ENCODE data around the gene TENM3.
"Not testable (repeated sequence)": the region's sequence is repeated elsewhere in the genome, so short reads cannot be mapped to it uniquely, and the experiment has no call there.

Gene TENM3

DNA sequence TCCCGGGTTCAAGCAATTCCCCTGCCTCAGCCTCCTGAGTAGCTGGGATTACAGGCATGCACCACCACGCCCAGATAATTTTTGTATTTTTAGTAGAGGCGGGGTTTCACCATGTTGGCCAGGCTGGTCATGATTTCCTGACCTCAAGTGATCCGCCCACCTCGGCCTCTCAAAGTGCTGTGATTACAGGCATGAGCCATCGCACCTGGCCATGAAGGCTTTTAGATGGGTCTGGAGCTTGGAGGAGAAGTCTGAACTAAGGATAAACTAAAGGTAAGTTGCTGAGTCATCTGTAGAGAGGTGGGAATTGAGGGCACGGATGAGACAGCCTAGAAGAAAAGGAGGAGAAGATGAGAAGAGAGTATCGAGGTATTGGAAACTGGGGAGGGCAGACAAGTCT is at the start of gene TENM3:
Gene TENM3 (plus strand): TSS at position 199 of the 400 bp plus-strand sequence. CDS start 80,619 bp downstream, outside the sequence.
- H3K27ac ChIP-seq: not testable (repeated sequence)

DNA sequence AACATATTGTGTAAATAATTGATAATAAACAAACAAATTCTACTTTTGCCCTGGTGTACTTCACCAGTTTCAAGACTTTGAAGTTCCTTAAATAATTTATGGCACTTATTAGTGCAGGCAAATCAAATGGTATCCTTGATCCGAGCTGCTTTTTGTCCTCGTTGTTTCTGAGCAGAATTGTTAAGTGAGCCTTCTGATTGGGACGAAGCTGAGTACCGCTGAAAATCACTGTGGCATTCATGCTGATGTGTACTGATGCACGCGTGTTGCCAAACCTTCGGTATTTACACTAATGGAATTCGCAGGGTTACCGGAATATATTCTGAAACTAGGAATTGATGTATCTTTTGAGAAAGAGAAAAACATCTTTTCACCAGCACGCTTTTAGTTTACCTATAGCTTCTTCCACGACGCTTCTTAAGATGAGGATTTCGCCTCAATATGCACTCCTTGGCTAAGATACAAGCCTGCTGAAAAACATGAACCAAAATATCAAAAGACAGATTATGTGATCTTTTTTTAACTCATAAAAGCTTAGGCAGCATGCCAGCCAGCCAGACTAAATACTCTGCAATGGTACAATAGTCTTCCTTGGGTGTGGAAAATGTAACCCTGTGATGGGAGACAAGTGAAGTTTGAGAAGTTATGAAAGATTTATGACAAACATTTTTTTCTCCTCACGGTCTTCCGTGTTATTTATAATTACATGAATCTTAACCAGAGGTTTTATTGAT is 48.9 kb upstream of the TENM3 start:
- no peak for TF ChIP-seq ZFX (IDR thresholded peaks at IDR 0.05; ENCODE audit: borderline replicate concordance)
- TF ChIP-seq, protein P1, sequence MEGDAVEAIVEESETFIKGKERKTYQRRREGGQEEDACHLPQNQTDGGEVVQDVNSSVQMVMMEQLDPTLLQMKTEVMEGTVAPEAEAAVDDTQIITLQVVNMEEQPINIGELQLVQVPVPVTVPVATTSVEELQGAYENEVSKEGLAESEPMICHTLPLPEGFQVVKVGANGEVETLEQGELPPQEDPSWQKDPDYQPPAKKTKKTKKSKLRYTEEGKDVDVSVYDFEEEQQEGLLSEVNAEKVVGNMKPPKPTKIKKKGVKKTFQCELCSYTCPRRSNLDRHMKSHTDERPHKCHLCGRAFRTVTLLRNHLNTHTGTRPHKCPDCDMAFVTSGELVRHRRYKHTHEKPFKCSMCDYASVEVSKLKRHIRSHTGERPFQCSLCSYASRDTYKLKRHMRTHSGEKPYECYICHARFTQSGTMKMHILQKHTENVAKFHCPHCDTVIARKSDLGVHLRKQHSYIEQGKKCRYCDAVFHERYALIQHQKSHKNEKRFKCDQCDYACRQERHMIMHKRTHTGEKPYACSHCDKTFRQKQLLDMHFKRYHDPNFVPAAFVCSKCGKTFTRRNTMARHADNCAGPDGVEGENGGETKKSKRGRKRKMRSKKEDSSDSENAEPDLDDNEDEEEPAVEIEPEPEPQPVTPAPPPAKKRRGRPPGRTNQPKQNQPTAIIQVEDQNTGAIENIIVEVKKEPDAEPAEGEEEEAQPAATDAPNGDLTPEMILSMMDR (IDR thresholded peaks at IDR 0.05): no peak
- H3K27ac ChIP-seq: no peak overlapping the region

DNA sequence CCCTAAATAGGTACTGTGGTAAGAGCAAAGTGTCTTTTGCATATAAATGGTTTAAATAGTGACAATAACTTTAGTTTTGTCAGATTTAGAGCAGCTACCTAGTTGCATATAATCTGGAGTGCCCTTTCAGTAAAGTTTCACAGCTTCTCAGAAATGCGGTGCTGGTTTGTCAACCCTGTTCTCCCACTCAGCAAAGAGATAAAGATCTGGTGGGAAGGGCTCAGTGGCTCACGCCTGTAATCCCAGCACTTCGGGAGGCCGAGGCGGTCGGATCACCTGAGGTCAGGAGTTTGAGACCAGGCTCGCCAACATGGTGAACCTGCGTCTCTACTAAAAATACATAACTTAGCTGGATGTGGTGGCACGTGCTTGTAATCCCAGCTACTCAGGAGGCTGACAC is 45.6 kb upstream of the TENM3 start:
- no peak overlapping the region for H3K27ac ChIP-seq
- TF ChIP-seq, protein P1 (IDR thresholded peaks at IDR 0.05): no peak
- TF ChIP-seq ZFX (IDR thresholded peaks at IDR 0.05; ENCODE audit: borderline replicate concordance): no peak

DNA sequence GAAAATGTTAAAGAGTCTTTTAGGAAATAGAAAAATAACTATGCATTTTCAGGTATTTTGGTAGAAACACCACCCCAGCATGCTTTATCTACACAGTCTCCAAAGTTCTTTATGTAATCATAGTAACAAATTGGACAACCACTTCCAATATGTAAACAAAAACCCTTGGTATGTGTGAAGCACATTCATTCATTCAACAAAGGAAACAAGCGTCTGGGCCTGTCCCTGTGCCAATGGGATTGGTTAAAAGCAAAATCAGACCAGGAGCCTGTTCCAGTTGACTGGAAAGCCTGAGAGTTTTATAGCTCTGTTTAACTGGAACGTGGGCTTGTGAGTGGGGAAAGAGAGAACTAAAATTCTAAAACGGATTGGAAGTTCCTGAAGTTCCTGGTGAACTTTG is 41.3 kb upstream of the TENM3 start:
- TF ChIP-seq, protein P1 (IDR thresholded peaks at IDR 0.05): no peak
- no peak for TF ChIP-seq ZFX (IDR thresholded peaks at IDR 0.05; ENCODE audit: borderline replicate concordance)
- H3K27ac ChIP-seq: no peak overlapping the region

DNA sequence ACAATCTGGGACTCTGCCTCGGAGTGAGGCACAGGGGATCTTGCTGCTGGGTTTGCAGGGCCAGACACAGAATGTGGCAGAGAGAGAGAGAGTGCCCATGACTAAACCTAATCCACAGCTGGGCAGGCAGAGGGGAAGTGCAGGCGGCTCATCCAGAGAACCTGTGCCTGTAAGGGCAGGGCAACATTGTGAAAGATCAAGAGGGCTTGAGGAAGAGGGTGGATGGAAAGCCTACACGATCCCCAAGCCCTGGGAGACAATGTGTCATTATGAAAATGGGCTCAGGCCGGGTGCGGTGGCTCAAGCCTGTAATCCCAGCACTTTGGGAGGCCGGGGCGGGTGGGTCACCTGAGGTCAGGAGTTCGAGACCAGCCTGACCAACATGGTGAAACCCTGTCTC is 40.6 kb upstream of the TENM3 start:
- TF ChIP-seq, protein P1 (IDR thresholded peaks at IDR 0.05): no peak
- no peak for TF ChIP-seq ZFX (IDR thresholded peaks at IDR 0.05; ENCODE audit: borderline replicate concordance)
- no peak overlapping the region for H3K27ac ChIP-seq

DNA sequence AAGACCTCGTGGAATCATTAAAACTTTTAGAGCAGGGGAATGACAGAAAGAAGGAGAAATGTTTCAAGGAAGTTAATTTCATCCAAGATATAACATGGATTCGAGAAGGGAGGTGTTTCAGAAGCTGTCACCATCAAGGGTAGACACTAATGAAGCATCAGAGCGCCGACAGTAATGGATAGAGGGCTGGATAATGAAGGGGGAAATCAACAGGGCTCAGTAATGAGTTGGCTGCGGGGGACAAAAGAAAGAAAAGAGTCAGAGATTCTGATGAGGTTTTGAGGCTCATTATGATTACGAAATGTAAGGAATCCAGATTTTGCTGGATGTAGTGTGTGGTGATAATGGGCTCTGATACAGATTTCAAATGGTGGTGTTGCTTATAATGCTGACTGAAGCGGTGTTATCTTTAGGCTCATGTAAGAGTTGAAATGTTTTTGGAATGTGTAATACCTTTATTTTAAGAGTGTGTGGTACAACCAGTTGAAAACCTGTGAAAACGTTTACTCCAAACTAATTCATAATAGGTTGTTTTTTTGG is 39.3 kb upstream of the TENM3 start:
- TF ChIP-seq, protein P1 (IDR thresholded peaks at IDR 0.05): no peak
- no peak for TF ChIP-seq ZFX (IDR thresholded peaks at IDR 0.05; ENCODE audit: borderline replicate concordance)
- H3K27ac ChIP-seq: no peak overlapping the region

DNA sequence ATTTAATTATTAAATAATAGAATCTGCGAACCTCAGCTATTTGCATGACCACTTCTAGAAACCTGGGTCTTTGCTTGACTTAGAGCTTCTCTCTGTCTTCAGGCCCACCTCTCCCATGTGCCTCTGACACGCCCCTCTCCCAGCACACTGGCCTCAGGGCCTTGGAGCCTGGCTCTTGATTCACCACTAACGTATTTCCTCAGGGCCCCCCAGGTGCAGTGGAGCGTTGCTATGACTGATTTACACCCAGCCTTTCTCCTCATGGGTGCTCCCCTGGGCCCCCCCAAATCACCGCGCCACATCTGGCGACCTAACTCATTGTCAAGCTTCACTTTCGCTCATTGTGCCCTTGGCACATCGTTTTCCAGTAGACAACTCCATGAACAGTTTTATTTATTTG is 37.9 kb upstream of the TENM3 start:
- TF ChIP-seq, protein P1 (IDR thresholded peaks at IDR 0.05): no peak
- TF ChIP-seq ZFX (IDR thresholded peaks at IDR 0.05; ENCODE audit: borderline replicate concordance): no peak
- no peak overlapping the region for H3K27ac ChIP-seq
